Fibroblast of lung (primary cell): Measurements from ENCODE around the gene TTC14.
"Not testable (repeated sequence)": the region's sequence is repeated elsewhere in the genome, so short reads cannot be mapped to it uniquely, and the experiment has no call there.

Experiments
- CTCF ChIP-seq, 2 donors: IDR thresholded peaks in 1 of 2; conservative IDR thresholded peaks in 1 of 2; 1 replicate in 1 of 2; 2 replicates in 1 of 2; pipeline ENCODE4 v1.5.1; 2011 to 2012; ENCODE audit warnings: low read length in 2 of 2, control low read depth in 1 of 2, inconsistent platforms in 1 of 2, low read depth in 1 of 2, mild to moderate bottlenecking in 1 of 2
- EZH2 ChIP-seq: IDR thresholded peaks from 2 replicates; pipeline ENCODE4 v1.5.1; 2012; ENCODE audit warnings: low read length, control low read depth, mild to moderate bottlenecking; ENCODE audit errors: missing control alignments

- not testable (repeated sequence) for TF ChIP-seq CTCF (conservative IDR thresholded peaks at IDR 0.05 in 1 of 2, IDR thresholded peaks at IDR 0.05 in 1 of 2; ENCODE audit: low read depth in 1 of 2, low read length in 2 of 2); EZH2
Measured at GRCh38 chr3:180618563-180618962, 16.6 kb downstream of the TTC14 start.
